ENCODE data around the gene UBA5.

GRCh38 chr3:132709761-132710160 is 49.6 kb downstream of the UBA5 start:
- TF ChIP-seq MAX (IDR thresholded peaks at IDR 0.05; ENCODE audit: low read depth, low read length) (no peak), POLR2A (IDR thresholded peaks at IDR 0.05; ENCODE audit: extremely low read depth, insufficient read length) (no peak), CTCF (IDR thresholded peaks at IDR 0.05; ENCODE audit: low read depth, low read length) (no peak)
